ENCODE data around the gene NUP85. TPM values are rescaled to one million over a fixed set of nuclear protein-coding genes. Genes with fewer than 3 reads are reported as not detected.

NUP85 gene
- polyA plus RNA-seq, 1 donor from 2014 or later, result 84.1 TPM

DNA sequence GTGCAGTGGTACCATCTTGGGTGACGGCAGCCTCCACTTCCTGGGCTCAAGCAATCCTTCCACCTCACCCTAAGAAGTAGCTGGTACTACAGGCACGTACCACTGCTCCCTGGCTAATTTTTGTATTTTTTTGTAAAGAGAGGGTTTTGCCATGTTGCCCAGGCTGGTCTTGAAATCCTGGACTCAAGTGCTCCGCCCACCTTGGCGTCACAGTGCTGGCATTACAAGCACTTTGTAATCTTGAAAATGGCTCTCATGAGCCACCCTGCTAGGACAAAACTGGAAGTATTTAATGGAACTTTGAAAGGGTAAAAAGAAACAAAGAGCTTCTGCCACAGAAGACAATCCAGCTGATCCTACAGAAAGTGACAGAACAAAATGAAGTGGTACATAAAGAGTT, 32.0 kb upstream of the NUP85 start:
- no peak overlapping the region for H3K27ac ChIP-seq (ENCODE audit: low read length)
- no peak overlapping the region for H3K9ac ChIP-seq (ENCODE audit: low read length)
- no peak overlapping the region for H3K4me3 ChIP-seq (ENCODE audit: low read length)
- no peak overlapping the region for H3K4me2 ChIP-seq (ENCODE audit: low read length)
- H4K20me1 ChIP-seq (ENCODE audit: insufficient read depth), result peaks cover 6% of the 10 kb centered on the region
- no peaks in the 10 kb centered on the region for H3K36me3 ChIP-seq (ENCODE audit: insufficient read depth, low read length)
- no peaks in the 10 kb centered on the region for H3K9me3 ChIP-seq (ENCODE audit: low read length)
- no peaks in the 10 kb centered on the region for H3K9me2 ChIP-seq (ENCODE audit: insufficient read depth, low read length)
- no peak for TF ChIP-seq SMC3 (conservative IDR thresholded peaks at IDR 0.05; ENCODE audit: poor library complexity)
- TF ChIP-seq EZH2 (IDR thresholded peaks at IDR 0.05; ENCODE audit: borderline replicate concordance, insufficient read depth, low read length, poor library complexity, severe bottlenecking), result no peak
- no peak for TF ChIP-seq MXI1 (conservative IDR thresholded peaks at IDR 0.05; ENCODE audit: poor library complexity, severe bottlenecking)
- TF ChIP-seq POLR2AphosphoS5 (IDR thresholded peaks at IDR 0.05), result no peak
- no peak for TF ChIP-seq RAD21 (conservative IDR thresholded peaks at IDR 0.05)
- TF ChIP-seq, protein P1, sequence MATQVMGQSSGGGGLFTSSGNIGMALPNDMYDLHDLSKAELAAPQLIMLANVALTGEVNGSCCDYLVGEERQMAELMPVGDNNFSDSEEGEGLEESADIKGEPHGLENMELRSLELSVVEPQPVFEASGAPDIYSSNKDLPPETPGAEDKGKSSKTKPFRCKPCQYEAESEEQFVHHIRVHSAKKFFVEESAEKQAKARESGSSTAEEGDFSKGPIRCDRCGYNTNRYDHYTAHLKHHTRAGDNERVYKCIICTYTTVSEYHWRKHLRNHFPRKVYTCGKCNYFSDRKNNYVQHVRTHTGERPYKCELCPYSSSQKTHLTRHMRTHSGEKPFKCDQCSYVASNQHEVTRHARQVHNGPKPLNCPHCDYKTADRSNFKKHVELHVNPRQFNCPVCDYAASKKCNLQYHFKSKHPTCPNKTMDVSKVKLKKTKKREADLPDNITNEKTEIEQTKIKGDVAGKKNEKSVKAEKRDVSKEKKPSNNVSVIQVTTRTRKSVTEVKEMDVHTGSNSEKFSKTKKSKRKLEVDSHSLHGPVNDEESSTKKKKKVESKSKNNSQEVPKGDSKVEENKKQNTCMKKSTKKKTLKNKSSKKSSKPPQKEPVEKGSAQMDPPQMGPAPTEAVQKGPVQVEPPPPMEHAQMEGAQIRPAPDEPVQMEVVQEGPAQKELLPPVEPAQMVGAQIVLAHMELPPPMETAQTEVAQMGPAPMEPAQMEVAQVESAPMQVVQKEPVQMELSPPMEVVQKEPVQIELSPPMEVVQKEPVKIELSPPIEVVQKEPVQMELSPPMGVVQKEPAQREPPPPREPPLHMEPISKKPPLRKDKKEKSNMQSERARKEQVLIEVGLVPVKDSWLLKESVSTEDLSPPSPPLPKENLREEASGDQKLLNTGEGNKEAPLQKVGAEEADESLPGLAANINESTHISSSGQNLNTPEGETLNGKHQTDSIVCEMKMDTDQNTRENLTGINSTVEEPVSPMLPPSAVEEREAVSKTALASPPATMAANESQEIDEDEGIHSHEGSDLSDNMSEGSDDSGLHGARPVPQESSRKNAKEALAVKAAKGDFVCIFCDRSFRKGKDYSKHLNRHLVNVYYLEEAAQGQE (IDR thresholded peaks at IDR 0.05; ENCODE audit: borderline replicate concordance), result no peak
- TF ChIP-seq, protein P2, sequence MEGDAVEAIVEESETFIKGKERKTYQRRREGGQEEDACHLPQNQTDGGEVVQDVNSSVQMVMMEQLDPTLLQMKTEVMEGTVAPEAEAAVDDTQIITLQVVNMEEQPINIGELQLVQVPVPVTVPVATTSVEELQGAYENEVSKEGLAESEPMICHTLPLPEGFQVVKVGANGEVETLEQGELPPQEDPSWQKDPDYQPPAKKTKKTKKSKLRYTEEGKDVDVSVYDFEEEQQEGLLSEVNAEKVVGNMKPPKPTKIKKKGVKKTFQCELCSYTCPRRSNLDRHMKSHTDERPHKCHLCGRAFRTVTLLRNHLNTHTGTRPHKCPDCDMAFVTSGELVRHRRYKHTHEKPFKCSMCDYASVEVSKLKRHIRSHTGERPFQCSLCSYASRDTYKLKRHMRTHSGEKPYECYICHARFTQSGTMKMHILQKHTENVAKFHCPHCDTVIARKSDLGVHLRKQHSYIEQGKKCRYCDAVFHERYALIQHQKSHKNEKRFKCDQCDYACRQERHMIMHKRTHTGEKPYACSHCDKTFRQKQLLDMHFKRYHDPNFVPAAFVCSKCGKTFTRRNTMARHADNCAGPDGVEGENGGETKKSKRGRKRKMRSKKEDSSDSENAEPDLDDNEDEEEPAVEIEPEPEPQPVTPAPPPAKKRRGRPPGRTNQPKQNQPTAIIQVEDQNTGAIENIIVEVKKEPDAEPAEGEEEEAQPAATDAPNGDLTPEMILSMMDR (IDR thresholded peaks at IDR 0.05; ENCODE audit: poor library complexity, severe bottlenecking), result no peak
- TF ChIP-seq EP300 (conservative IDR thresholded peaks at IDR 0.05; ENCODE audit: poor library complexity, severe bottlenecking), result no peak
- no peak for TF ChIP-seq TAF1 (IDR thresholded peaks at IDR 0.05; ENCODE audit: low read depth)
- H3F3A ChIP-seq (ENCODE audit: insufficient read depth, low read length, poor library complexity, severe bottlenecking), result peaks cover 4% of the 10 kb centered on the region
- H2AFZ ChIP-seq (ENCODE audit: low read depth, low read length), result no peak overlapping the region
- no peaks in the 10 kb centered on the region for H3K27me3 ChIP-seq (ENCODE audit: insufficient read depth, low read depth, low read length)
- peaks cover 44% of the 10 kb centered on the region for H3K79me2 ChIP-seq (replicated peaks; ENCODE audit: insufficient read depth, low read length)

DNA sequence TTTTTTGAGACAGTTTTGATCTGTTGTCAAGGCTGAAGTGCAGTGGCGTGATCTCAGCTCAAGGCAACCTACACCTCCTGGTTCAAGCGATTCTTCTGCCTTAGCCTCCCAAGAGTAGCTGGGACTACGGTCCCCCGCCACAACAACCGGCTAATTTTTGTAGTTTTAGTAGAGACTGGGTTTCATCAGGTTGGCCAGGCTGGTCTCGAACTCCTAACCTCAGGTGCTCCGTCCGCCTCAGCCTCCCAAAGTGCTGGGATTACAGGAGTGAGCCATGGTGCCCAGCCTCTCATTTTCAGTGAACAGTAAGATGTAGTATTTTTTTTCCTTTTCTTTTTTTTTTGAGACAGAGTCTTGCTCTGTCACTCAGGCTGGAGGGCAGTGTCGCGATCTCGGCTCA, 30.5 kb upstream of the NUP85 start:
- peaks cover 6% of the 10 kb centered on the region for H4K20me1 ChIP-seq (ENCODE audit: insufficient read depth)
- no peaks in the 10 kb centered on the region for H3K27me3 ChIP-seq (ENCODE audit: insufficient read depth, low read depth, low read length)
- TF ChIP-seq SMC3 (conservative IDR thresholded peaks at IDR 0.05; ENCODE audit: poor library complexity), result no peak
- no peak for TF ChIP-seq EZH2 (IDR thresholded peaks at IDR 0.05; ENCODE audit: borderline replicate concordance, insufficient read depth, low read length, poor library complexity, severe bottlenecking)
- no peak overlapping the region for H2AFZ ChIP-seq (ENCODE audit: low read depth, low read length)
- H3K9ac ChIP-seq (ENCODE audit: low read length), result no peak overlapping the region
- no peak overlapping the region for H3K4me3 ChIP-seq (ENCODE audit: low read length)
- no peaks in the 10 kb centered on the region for H3K9me2 ChIP-seq (ENCODE audit: insufficient read depth, low read length)
- H3K27ac ChIP-seq (ENCODE audit: low read length), result no peak overlapping the region
- H3K4me2 ChIP-seq (ENCODE audit: low read length), result no peak overlapping the region
- no peaks in the 10 kb centered on the region for H3K9me3 ChIP-seq (ENCODE audit: low read length)
- H3K79me2 ChIP-seq (replicated peaks; ENCODE audit: insufficient read depth, low read length), result peaks cover 57% of the 10 kb centered on the region
- H3K36me3 ChIP-seq (ENCODE audit: insufficient read depth, low read length), result no peaks in the 10 kb centered on the region
- H3F3A ChIP-seq (ENCODE audit: insufficient read depth, low read length, poor library complexity, severe bottlenecking), result peaks cover 4% of the 10 kb centered on the region

DNA sequence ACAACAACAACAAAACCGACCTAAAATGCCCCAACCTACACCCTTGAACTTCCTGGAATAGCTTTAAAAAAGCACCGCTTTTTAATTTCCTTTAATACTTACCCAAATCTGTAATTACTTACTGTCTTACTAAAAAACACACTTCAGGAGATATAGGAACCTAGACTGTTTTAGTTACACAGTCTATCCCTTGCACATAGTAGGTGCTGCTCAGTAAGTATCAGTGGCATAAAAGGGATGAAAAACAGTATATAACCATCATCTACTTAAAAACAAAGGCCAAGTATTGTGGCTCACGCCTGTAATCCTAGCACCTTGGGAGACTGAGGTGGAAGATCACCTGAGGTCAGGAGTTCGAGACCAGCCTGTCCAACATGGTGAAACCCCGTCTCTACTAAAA, 28.9 kb upstream of the NUP85 start:
- H3K79me2 ChIP-seq (replicated peaks; ENCODE audit: insufficient read depth, low read length), result peaks cover 69% of the 10 kb centered on the region
- H3K9me2 ChIP-seq (ENCODE audit: insufficient read depth, low read length), result no peaks in the 10 kb centered on the region
- no peak overlapping the region for H2AFZ ChIP-seq (ENCODE audit: low read depth, low read length)
- no peak for TF ChIP-seq POLR2AphosphoS5 (IDR thresholded peaks at IDR 0.05)
- TF ChIP-seq, protein P2 (IDR thresholded peaks at IDR 0.05; ENCODE audit: poor library complexity, severe bottlenecking), result no peak
- H3F3A ChIP-seq (ENCODE audit: insufficient read depth, low read length, poor library complexity, severe bottlenecking), result peaks cover 2% of the 10 kb centered on the region
- no peaks in the 10 kb centered on the region for H3K27me3 ChIP-seq (ENCODE audit: insufficient read depth, low read depth, low read length)
- H4K20me1 ChIP-seq (ENCODE audit: insufficient read depth), result peaks cover 4% of the 10 kb centered on the region
- no peak overlapping the region for H3K4me2 ChIP-seq (ENCODE audit: low read length)
- no peak overlapping the region for H3K9ac ChIP-seq (ENCODE audit: low read length)
- H3K27ac ChIP-seq (ENCODE audit: low read length), result no peak overlapping the region
- no peaks in the 10 kb centered on the region for H3K9me3 ChIP-seq (ENCODE audit: low read length)
- no peaks in the 10 kb centered on the region for H3K36me3 ChIP-seq (ENCODE audit: insufficient read depth, low read length)
- H3K4me3 ChIP-seq (ENCODE audit: low read length), result no peak overlapping the region
